Measurements from ENCODE around the gene METTL21A.

DNA sequence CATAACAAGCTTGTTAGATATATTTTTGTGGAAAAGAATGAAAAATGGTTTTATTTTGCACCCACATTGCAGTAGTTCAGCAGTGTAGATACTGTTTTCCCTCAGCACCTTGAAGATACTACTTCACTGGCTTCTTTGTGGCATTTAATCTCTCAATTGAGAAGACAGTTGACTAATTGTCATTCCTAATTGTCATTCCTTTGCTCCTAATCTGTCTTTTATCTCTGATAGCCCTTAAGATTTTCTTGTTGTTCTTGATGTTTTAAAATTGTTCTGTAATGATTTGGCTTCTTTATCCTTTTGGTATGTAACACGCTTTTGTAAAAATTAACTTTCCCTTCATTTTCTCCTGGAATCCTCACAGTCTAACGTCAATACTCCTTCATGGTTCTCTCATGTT is 48.2 kb upstream of the METTL21A start:
- no peak for TF ChIP-seq POLR2A (IDR thresholded peaks at IDR 0.05; ENCODE audit: extremely low read depth, insufficient read length)
- TF ChIP-seq, protein P1, sequence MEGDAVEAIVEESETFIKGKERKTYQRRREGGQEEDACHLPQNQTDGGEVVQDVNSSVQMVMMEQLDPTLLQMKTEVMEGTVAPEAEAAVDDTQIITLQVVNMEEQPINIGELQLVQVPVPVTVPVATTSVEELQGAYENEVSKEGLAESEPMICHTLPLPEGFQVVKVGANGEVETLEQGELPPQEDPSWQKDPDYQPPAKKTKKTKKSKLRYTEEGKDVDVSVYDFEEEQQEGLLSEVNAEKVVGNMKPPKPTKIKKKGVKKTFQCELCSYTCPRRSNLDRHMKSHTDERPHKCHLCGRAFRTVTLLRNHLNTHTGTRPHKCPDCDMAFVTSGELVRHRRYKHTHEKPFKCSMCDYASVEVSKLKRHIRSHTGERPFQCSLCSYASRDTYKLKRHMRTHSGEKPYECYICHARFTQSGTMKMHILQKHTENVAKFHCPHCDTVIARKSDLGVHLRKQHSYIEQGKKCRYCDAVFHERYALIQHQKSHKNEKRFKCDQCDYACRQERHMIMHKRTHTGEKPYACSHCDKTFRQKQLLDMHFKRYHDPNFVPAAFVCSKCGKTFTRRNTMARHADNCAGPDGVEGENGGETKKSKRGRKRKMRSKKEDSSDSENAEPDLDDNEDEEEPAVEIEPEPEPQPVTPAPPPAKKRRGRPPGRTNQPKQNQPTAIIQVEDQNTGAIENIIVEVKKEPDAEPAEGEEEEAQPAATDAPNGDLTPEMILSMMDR (IDR thresholded peaks at IDR 0.05; ENCODE audit: low read depth, low read length) = no peak
